DMS 273 (cell line): Measurements from ENCODE around the gene ADGRV1.
"Not testable (repeated sequence)": the region's sequence is repeated elsewhere in the genome, so short reads cannot be mapped to it uniquely, and the experiment has no call there.

Experiments used
- DNase-seq: peaks from one replicate; lab custom pipeline; 2025; ENCODE audit not compliant: unreplicated experiment; lab: John Stamatoyannopoulos, UW

Gene ADGRV1

GRCh38 chr5:90549223-90549622 is 9.4 kb upstream of the ADGRV1 start:
- no peak for DNase-seq

GRCh38 chr5:90549729-90550275 is 8.8 kb upstream of the ADGRV1 start:
- DNase-seq, result no peak

GRCh38 chr5:90550963-90551362 is 7.6 kb upstream of the ADGRV1 start:
- DNase-seq, result no peak

GRCh38 chr5:90551376-90551775 is 7.2 kb upstream of the ADGRV1 start:
- DNase-seq, result no peak

GRCh38 chr5:90553711-90554110 is 4.9 kb upstream of the ADGRV1 start:
- DNase-seq, result no peak

GRCh38 chr5:90554358-90555006 is 4.1 kb upstream of the ADGRV1 start:
- no peak for DNase-seq

GRCh38 chr5:90555666-90556065 is 2.9 kb upstream of the ADGRV1 start:
- DNase-seq, result no peak

GRCh38 chr5:90557391-90557790 is 1.2 kb upstream of the ADGRV1 start:
- DNase-seq, result no peak

- DNase-seq, result peak; percentile 33
These were observed 726 bp upstream of the ADGRV1 start for GRCh38 chr5:90557871-90558270.

GRCh38 chr5:90560771-90561170 is 2.2 kb downstream of the ADGRV1 start:
- DNase-seq, result no peak

- peak; percentile 43 for DNase-seq
These were observed 3.2 kb downstream of the ADGRV1 start for GRCh38 chr5:90561766-90562165.

GRCh38 chr5:90562341-90562740 is 3.7 kb downstream of the ADGRV1 start:
- DNase-seq, result peak; percentile 83

GRCh38 chr5:90563108-90563507 is 4.5 kb downstream of the ADGRV1 start:
- DNase-seq, result peak; percentile 83

- no peak for DNase-seq
These were observed 6.9 kb downstream of the ADGRV1 start for GRCh38 chr5:90565491-90565890.

- DNase-seq, result no peak
These were observed 10.5 kb downstream of the ADGRV1 start for GRCh38 chr5:90569084-90569483.

- no peak for DNase-seq
These were observed 11.4 kb downstream of the ADGRV1 start for GRCh38 chr5:90570034-90570433.

GRCh38 chr5:90571147-90571773 is 12.7 kb downstream of the ADGRV1 start:
- DNase-seq, result peak; percentile 13

- no peak for DNase-seq
These were observed 17.1 kb downstream of the ADGRV1 start for GRCh38 chr5:90575712-90576111.

GRCh38 chr5:90576566-90576965 is 18.0 kb downstream of the ADGRV1 start:
- DNase-seq, result not testable (repeated sequence)

- not testable (repeated sequence) for DNase-seq
These were observed 21.3 kb downstream of the ADGRV1 start for GRCh38 chr5:90579905-90580304.

GRCh38 chr5:90581956-90582355 is 23.4 kb downstream of the ADGRV1 start:
- no peak for DNase-seq

- no peak for DNase-seq
These were observed 26.9 kb downstream of the ADGRV1 start for GRCh38 chr5:90585337-90585986.
